Ovary (tissue), 3 donors: ENCODE measurements around the gene TMEM121.

Experiments
- EP300 ChIP-seq: sonication (generic); formaldehyde crosslinking; IDR thresholded peaks from one replicate; pipeline ENCODE4 v1.6.1; 2017; ENCODE audit warnings: antibody characterized with exemption
- POLR2A ChIP-seq: fragments of 450-650 bp; IDR thresholded peaks from one replicate; pipeline ENCODE4 v1.6.1; 2017; ENCODE audit warnings: antibody characterized with exemption, mild to moderate bottlenecking, moderate library complexity
- TF ChIP-seq, protein P1 (sequence below), 3 donors: fragments of 450-650 bp in 2 of 3; fragments of 200-600 bp in 1 of 3; IDR thresholded peaks; one replicate each; pipeline versions ENCODE4 v1.5.1 to v1.8.0; 2016 to 2022; ENCODE audit warnings: antibody characterized with exemption in 3 of 3, mild to moderate bottlenecking in 1 of 3
- donor health status: DM: no; HTN: no; CAD: no.

DNA sequence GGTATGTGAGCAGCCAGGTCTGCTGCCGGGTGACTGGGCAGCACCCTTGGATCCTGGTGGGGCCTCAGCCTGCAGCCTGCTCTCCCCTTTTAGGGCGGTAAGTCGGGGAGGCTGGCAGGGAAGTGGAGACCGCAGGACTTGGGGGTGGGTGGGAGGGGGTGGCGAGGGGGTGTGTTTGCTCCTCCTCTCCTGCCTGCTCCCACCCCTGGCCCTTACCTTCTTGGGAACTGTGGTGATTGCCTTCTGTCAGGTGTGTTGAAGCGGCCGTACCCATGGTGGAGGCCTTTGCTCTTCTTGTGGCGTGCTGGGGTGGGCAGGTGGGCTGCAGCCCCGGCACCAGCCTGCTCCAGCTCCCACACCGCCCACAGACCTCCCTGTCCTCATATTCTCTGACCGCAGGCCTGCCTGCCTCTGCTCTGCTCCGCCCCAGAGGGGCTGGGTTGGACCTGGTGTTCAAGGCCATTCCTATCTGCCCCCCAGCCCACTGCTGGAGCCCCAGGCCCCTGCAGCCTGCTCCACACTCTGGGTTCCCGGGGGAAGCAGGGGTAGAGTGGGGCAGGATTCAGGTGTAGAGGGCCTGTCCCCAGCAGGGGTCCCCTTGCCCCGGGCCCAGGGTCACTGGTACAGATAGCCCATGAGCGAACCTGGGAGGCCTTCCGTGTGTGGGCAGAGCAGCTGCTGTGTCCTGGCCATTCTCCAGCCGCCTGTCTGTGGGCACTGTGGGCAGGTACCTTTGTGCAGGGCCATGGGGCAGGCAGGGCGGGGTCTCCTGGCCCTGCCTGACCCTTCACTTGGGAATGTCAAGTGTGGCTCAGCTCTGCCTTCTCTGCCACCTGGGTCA, 30.2 kb upstream of the TMEM121 start:
- TF ChIP-seq POLR2A (no peak), EP300 (no peak)
- TF ChIP-seq, protein P1, sequence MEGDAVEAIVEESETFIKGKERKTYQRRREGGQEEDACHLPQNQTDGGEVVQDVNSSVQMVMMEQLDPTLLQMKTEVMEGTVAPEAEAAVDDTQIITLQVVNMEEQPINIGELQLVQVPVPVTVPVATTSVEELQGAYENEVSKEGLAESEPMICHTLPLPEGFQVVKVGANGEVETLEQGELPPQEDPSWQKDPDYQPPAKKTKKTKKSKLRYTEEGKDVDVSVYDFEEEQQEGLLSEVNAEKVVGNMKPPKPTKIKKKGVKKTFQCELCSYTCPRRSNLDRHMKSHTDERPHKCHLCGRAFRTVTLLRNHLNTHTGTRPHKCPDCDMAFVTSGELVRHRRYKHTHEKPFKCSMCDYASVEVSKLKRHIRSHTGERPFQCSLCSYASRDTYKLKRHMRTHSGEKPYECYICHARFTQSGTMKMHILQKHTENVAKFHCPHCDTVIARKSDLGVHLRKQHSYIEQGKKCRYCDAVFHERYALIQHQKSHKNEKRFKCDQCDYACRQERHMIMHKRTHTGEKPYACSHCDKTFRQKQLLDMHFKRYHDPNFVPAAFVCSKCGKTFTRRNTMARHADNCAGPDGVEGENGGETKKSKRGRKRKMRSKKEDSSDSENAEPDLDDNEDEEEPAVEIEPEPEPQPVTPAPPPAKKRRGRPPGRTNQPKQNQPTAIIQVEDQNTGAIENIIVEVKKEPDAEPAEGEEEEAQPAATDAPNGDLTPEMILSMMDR (IDR thresholded peaks at IDR 0.05): no peak
